Heart left ventricle (tissue), 13 donors: Measurements from ENCODE around the gene TEX264.

Source experiments
- POLR2A ChIP-seq, 2 donors: fragments of 450-650 bp; IDR thresholded peaks; one replicate each; pipeline ENCODE4 v1.6.1; 2017; ENCODE audit warnings: antibody characterized with exemption in 2 of 2, mild to moderate bottlenecking in 2 of 2, moderate library complexity in 2 of 2
- TF ChIP-seq, protein P1 (sequence below), 12 donors: fragments of 200-600 bp; sonication (generic) in 4 of 12; IDR thresholded peaks; one replicate each; pipeline versions ENCODE4 v1.5.0 to v1.8.0; 2018 to 2022; ENCODE audit warnings: antibody characterized with exemption in 12 of 12, mild to moderate bottlenecking in 5 of 12
- donor health status: ischemic (EF 13 %, LVEDD 7.1; RV severe dilation, severe dysfunction).
- donor health status: DM: no; HTN: yes; CAD: no.
- donor health status: DM: no; HTN: no; CAD: no.
- donor health status: ischemic (EF 25% LVEDD 6.9; RV normal size, moderate dysfunction).
- donor health status: ischemic (EF 25% LVEDD 5.7; RV mildly dilated, moderate dysfunction).
- donor health status: ischemic (EF 35%, LVEDD 5.7; RV mildly dilated, moderate dysfunction).
- donor health status: nonischemic (EF 11% LVEDD 7.7; RV severe dilation, severe dysfunction).
- donor health status: DM: yes; HTN: yes; CAD: no.
- donor health status: PGD.
- donor health status: ischemic (EF 29% LVEDD 5.4; RV normal size, mild dysfunction).
- donor health status: nonischemic (EF 23%, LVEDD 6.1; RV moderate dilation, normal function).

DNA sequence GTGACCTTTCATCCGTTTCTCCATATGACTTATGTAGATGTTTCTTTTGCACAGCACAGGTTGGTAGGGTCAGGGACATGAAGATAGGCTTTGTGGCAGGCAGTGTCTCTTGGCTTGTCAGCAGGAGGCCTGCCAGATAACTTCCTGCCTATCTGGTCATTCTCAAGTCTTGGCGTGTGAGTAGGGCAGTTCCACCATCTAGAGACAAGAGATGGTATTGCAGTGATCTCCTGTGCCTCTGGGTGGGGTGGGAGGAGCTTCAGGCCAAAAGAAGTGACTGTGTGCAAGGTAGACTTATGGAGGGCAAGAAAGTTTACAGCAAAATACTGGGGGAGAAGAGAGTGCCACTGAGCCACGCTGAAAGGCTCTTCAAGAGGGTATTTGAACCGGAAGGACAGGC, 11.0 kb downstream of the TEX264 start:
- TF ChIP-seq, protein P1, sequence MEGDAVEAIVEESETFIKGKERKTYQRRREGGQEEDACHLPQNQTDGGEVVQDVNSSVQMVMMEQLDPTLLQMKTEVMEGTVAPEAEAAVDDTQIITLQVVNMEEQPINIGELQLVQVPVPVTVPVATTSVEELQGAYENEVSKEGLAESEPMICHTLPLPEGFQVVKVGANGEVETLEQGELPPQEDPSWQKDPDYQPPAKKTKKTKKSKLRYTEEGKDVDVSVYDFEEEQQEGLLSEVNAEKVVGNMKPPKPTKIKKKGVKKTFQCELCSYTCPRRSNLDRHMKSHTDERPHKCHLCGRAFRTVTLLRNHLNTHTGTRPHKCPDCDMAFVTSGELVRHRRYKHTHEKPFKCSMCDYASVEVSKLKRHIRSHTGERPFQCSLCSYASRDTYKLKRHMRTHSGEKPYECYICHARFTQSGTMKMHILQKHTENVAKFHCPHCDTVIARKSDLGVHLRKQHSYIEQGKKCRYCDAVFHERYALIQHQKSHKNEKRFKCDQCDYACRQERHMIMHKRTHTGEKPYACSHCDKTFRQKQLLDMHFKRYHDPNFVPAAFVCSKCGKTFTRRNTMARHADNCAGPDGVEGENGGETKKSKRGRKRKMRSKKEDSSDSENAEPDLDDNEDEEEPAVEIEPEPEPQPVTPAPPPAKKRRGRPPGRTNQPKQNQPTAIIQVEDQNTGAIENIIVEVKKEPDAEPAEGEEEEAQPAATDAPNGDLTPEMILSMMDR (IDR thresholded peaks at IDR 0.05) = peak; percentile 70 to 83 (median 79)
- TF ChIP-seq POLR2A (IDR thresholded peaks at IDR 0.05) = no peak
